ENCODE measurements around the gene DCUN1D2.

DNA sequence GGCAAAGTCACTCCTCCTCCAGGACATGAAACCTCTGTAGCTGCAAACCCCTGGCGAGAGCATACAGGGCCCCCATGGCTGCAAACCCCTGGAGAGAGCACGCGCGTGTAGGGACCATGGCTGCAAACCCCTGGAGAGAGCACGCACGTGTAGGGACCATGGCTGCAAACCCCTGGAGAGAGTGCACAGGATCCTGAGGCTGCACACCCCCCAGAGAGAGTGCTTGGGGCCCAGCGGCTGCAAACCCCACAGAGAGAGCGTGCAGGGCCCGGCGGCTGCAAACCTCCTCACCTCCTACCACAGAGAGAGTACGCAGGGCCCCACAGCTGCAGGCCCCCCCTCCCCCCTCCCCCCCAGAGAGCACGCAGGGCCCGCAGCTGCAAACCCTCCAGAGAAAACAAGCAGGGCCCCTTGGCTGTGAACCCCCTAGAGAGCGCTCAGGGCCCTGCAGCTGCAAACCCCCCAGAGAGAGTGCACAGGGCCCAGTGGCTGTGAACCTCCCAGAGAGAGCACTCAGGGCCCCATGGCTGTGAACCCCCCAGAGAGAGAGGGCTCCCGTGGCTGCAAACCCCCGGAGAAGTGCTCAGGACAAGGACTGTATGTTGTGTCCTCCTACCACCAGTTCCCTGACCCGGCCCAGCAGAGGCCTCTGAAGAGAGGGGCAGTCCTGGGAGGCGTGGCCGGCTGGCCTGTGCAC lies 44.6 kb downstream of the DCUN1D2 start:
- TF ChIP-seq, protein P1, sequence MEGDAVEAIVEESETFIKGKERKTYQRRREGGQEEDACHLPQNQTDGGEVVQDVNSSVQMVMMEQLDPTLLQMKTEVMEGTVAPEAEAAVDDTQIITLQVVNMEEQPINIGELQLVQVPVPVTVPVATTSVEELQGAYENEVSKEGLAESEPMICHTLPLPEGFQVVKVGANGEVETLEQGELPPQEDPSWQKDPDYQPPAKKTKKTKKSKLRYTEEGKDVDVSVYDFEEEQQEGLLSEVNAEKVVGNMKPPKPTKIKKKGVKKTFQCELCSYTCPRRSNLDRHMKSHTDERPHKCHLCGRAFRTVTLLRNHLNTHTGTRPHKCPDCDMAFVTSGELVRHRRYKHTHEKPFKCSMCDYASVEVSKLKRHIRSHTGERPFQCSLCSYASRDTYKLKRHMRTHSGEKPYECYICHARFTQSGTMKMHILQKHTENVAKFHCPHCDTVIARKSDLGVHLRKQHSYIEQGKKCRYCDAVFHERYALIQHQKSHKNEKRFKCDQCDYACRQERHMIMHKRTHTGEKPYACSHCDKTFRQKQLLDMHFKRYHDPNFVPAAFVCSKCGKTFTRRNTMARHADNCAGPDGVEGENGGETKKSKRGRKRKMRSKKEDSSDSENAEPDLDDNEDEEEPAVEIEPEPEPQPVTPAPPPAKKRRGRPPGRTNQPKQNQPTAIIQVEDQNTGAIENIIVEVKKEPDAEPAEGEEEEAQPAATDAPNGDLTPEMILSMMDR (IDR thresholded peaks at IDR 0.05) = no peak
- no peak for TF ChIP-seq POLR2A (IDR thresholded peaks at IDR 0.05)
- no peak for TF ChIP-seq POLR2AphosphoS5 (IDR thresholded peaks at IDR 0.05)
- TF ChIP-seq EP300 (IDR thresholded peaks at IDR 0.05) = no peak
